Ovary (tissue), 3 donors: ENCODE data around the gene ARL10.

Experiments
- EP300 ChIP-seq: sonication (generic); formaldehyde crosslinking; IDR thresholded peaks from one replicate; pipeline ENCODE4 v1.6.1; 2017; ENCODE audit warnings: antibody characterized with exemption
- POLR2A ChIP-seq: fragments of 450-650 bp; IDR thresholded peaks from one replicate; pipeline ENCODE4 v1.6.1; 2017; ENCODE audit warnings: antibody characterized with exemption, mild to moderate bottlenecking, moderate library complexity
- TF ChIP-seq, protein P1 (sequence below), 3 donors: fragments of 450-650 bp in 2 of 3; fragments of 200-600 bp in 1 of 3; IDR thresholded peaks; one replicate each; pipeline versions ENCODE4 v1.5.1 to v1.8.0; 2016 to 2022; ENCODE audit warnings: antibody characterized with exemption in 3 of 3, mild to moderate bottlenecking in 1 of 3
- donor health status: DM: no; HTN: no; CAD: no.

DNA sequence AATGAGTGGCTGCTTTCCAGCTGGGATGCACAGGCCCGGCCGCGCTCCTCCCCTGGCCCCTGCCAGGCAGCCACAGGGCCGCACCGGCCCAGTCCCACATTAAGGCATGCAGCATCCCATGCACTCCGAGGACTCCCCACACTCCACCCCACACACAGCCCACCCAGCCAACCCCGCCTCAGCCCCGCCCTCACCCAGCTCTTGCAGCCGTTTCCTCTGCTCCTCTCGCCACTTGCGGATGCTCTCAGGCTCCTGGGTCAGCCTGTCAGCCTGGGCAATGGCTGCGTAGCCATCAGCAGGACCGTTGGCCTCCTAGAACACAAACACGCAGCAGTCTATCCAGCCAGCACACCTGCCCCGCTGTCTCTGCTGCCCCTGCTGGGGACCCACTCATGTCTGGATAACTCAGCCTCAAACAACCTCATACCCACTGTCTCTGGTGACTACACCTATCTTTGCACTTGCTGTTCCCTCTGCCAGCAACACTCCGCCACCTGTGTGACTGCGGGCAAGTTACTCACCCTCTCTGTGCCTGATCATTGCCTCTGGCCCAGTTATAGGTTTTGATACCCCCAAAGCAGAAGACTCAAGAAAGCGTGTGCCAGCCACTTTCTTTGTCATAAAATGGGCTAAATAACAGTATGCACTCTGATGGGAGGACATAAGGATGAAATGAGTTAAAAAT is 32.6 kb downstream of the ARL10 start:
- TF ChIP-seq EP300 (no peak), POLR2A (no peak)
- TF ChIP-seq, protein P1, sequence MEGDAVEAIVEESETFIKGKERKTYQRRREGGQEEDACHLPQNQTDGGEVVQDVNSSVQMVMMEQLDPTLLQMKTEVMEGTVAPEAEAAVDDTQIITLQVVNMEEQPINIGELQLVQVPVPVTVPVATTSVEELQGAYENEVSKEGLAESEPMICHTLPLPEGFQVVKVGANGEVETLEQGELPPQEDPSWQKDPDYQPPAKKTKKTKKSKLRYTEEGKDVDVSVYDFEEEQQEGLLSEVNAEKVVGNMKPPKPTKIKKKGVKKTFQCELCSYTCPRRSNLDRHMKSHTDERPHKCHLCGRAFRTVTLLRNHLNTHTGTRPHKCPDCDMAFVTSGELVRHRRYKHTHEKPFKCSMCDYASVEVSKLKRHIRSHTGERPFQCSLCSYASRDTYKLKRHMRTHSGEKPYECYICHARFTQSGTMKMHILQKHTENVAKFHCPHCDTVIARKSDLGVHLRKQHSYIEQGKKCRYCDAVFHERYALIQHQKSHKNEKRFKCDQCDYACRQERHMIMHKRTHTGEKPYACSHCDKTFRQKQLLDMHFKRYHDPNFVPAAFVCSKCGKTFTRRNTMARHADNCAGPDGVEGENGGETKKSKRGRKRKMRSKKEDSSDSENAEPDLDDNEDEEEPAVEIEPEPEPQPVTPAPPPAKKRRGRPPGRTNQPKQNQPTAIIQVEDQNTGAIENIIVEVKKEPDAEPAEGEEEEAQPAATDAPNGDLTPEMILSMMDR (IDR thresholded peaks at IDR 0.05) = no peak
